ENCODE results near the gene STPG4.

DNA sequence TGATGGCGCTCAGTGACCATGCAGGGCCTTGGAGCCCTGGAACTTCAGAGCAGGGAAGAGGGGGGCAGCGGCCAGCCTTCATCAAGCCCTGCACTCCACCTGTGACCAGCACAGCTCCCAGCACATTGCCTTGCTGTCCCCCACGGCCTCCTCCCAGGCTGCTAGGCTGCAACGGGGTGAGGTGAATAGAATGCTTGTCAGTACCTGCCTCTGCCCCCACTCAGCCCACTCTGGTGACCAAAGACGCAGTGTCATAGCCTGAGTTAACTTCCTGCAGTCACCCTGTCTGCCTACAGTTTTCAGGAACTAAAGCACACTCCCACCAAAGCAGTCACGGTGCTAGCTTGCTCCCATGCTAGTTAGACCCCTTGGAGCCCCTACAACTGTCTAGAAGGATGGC is 72.1 kb downstream of the STPG4 start:
- TF ChIP-seq, protein P1, sequence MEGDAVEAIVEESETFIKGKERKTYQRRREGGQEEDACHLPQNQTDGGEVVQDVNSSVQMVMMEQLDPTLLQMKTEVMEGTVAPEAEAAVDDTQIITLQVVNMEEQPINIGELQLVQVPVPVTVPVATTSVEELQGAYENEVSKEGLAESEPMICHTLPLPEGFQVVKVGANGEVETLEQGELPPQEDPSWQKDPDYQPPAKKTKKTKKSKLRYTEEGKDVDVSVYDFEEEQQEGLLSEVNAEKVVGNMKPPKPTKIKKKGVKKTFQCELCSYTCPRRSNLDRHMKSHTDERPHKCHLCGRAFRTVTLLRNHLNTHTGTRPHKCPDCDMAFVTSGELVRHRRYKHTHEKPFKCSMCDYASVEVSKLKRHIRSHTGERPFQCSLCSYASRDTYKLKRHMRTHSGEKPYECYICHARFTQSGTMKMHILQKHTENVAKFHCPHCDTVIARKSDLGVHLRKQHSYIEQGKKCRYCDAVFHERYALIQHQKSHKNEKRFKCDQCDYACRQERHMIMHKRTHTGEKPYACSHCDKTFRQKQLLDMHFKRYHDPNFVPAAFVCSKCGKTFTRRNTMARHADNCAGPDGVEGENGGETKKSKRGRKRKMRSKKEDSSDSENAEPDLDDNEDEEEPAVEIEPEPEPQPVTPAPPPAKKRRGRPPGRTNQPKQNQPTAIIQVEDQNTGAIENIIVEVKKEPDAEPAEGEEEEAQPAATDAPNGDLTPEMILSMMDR (conservative IDR thresholded peaks at IDR 0.05): no peak
- no peak for TF ChIP-seq EZH2 (IDR thresholded peaks at IDR 0.05; ENCODE audit: low read depth)
